Thoracic aorta endothelial cell (primary cell): ENCODE data around the gene ZNF695. TPM values are rescaled to one million over a fixed set of nuclear protein-coding genes. Genes with fewer than 3 reads are reported as not detected.

Source experiments
- total RNA-seq: library from RNA; depleted of rRNA; stranded (reverse); fragments of >200 nt; gene quantifications from 2 replicates; pipeline ENCODE4 v1.2.3, GENCODE V29; 2012

ZNF695 gene
- 3.2 and 4.5 TPM in 2 replicates for total RNA-seq

DNA sequence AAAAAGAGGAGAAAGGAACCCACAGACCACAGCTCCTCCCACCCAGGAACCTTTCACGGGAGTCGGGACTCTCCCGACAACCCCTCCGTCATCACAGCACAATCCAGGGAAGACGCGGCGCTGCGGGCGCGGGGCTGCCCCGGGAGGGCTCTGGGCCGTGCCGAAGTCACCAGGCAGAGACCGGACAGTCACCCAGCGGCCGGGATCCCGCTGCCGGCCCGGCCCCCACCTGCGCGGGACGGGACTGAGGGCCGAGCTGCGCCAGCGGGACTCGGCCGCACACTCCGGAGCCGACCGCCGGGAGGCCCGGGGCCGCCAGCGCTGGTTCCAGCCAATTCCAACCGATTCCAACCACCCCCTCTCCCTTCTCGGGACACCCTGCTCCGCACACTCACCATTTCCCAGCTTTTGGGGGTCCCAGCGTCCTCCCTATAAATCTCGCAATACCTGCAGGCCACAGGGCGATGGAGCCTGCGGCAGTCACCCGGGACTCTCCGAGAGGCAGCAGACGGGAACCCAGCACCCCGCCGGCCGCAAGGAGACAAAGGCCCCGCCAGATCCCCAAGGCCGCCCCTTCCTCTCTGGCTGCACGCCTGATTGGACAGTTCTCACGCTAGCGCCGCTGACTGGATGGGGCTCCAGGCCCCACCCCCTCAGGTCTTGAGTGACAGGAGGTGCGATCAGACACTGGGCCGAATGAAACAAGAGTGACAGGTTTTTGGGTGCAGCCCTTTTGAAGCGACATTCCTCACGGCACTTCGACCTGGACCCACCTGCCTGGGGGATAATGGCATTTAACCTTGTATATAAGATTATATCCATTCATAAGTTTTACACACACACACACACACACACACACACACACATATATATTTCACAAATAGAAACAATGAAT, at the start of gene ZNF695:
ZNF695 (minus strand) TSS at position 547 of the 895 bp plus-strand sequence; CDS start at position 398, 149 bp downstream.

Other genes with a start within 250 kb of the ZNF695 start
- gene AHCTF1, start 76.1 kb downstream of the ZNF695 start, total RNA-seq: 63.0 and 69.0 TPM in 2 replicates
- 6.4 and 7.0 TPM in 2 replicates for gene ZNF670, start 70.8 kb upstream of the ZNF695 start, total RNA-seq
- 8.3 and 12.9 TPM in 2 replicates for gene ZNF669, start 96.3 kb upstream of the ZNF695 start, total RNA-seq
- 55.5 and 58.9 TPM in 2 replicates for gene ZNF124, start 164.0 kb upstream of the ZNF695 start, total RNA-seq
- gene VN1R5, start 248.0 kb upstream of the ZNF695 start, total RNA-seq: not detected in 2 replicates